ENCODE data around the gene H2BK1.

DNA sequence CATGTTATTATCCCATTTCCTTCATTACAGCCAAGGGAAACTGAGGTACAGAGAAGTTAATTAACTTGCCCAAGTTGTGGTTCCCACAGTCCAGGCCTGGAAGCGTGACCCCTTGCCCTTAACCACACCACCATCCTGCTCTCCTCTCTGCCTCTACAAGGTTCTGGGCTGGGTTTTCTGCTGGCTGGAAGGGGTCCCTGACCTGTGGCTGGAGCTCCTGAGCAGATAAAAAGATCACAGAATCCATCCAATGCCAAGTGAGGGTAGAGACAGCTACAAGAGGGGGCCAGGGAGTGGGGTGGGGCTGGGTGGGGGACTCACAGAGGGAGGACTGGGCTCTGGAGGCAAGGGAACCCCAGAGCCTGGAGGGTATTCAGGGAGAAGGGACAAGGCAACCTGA, 33.0 kb downstream of the H2BK1 start:
- TF ChIP-seq, protein P1, sequence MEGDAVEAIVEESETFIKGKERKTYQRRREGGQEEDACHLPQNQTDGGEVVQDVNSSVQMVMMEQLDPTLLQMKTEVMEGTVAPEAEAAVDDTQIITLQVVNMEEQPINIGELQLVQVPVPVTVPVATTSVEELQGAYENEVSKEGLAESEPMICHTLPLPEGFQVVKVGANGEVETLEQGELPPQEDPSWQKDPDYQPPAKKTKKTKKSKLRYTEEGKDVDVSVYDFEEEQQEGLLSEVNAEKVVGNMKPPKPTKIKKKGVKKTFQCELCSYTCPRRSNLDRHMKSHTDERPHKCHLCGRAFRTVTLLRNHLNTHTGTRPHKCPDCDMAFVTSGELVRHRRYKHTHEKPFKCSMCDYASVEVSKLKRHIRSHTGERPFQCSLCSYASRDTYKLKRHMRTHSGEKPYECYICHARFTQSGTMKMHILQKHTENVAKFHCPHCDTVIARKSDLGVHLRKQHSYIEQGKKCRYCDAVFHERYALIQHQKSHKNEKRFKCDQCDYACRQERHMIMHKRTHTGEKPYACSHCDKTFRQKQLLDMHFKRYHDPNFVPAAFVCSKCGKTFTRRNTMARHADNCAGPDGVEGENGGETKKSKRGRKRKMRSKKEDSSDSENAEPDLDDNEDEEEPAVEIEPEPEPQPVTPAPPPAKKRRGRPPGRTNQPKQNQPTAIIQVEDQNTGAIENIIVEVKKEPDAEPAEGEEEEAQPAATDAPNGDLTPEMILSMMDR (conservative IDR thresholded peaks at IDR 0.05 in 1 of 2, IDR thresholded peaks at IDR 0.05 in 1 of 2; ENCODE audit: low read depth in 1 of 2, low read length in 2 of 2) = no peak
- no peak for TF ChIP-seq EZH2 (IDR thresholded peaks at IDR 0.05; ENCODE audit: low read length, missing control alignments)

Measured in fibroblast of lung (primary cell).